WTC11 (cell line): ENCODE results near the gene DCST2. TPM values are rescaled to one million over a fixed set of nuclear protein-coding genes. Genes with fewer than 3 reads are reported as not detected.

ENCODE experiments used
- ATAC-seq: fragments of 200-7000 bp; cut with Tn5 transposase; 2 replicates; pipeline ENCODE4 v1.10.0; 2021; ENCODE audit warnings: mild to moderate bottlenecking, moderate library complexity
- CTCF ChIA-PET: fragments of 300-600 bp; sonication (Branson Sonifier 250); formaldehyde crosslinking; loops from one replicate; lab custom pipeline; 2021; ENCODE audit warnings: antibody characterized with exemption; lab: Charles Lee
- POLR2A ChIA-PET: fragments of 350-600 bp; sonication (Branson Sonifier 250); formaldehyde crosslinking; loops from one replicate; lab custom pipeline; 2021; ENCODE audit warnings: antibody characterized with exemption; lab: Charles Lee
- DNase-seq: peaks from one replicate; pipeline ENCODE4 v3.0.0; 2021; ENCODE audit warnings: low spot score
- H3K27ac Mint-ChIP-seq: 2 replicates; pipeline ENCODE4 v1.8.0; 2021; ENCODE audit warnings: mixed read lengths
- H3K27me3 Mint-ChIP-seq: 2 replicates; pipeline ENCODE4 v1.8.0; 2021; ENCODE audit warnings: low read depth, mild to moderate bottlenecking, moderate library complexity, mixed read lengths
- H3K36me3 Mint-ChIP-seq: 2 replicates; pipeline ENCODE4 v1.8.0; 2021; ENCODE audit warnings: mixed read lengths
- H3K4me1 Mint-ChIP-seq: 2 replicates; pipeline ENCODE4 v1.8.0; 2022; ENCODE audit warnings: mixed read lengths
- H3K4me3 Mint-ChIP-seq: 2 replicates; pipeline ENCODE4 v1.8.0; 2021; ENCODE audit warnings: mild to moderate bottlenecking, moderate library complexity, mixed read lengths
- H3K9me3 Mint-ChIP-seq: 2 replicates; pipeline ENCODE4 v1.8.0; 2021; ENCODE audit warnings: mixed read lengths
- CREM ChIP-seq: sonication (generic); formaldehyde crosslinking; IDR thresholded peaks from 2 replicates; pipeline ENCODE4 v1.8.1; 2022; ENCODE audit warnings: mild to moderate bottlenecking, missing genetic modification reagents, moderate library complexity
- ELF4 ChIP-seq: sonication (generic); formaldehyde crosslinking; IDR thresholded peaks from 2 replicates; pipeline ENCODE4 v1.8.1; 2022; ENCODE audit warnings: low read depth, mild to moderate bottlenecking, moderate library complexity, missing genetic modification reagents
- EMX1 ChIP-seq: fragments of 250-450 bp; sonication (Bioruptor Pico); IDR thresholded peaks from 2 replicates; pipeline ENCODE4 v1.8.0; 2021; ENCODE audit warnings: mild to moderate bottlenecking
- ETV6 ChIP-seq: sonication (generic); formaldehyde crosslinking; IDR thresholded peaks from 2 replicates; pipeline ENCODE4 v1.8.1; 2022; ENCODE audit warnings: mild to moderate bottlenecking, missing genetic modification reagents
- FOXK1 ChIP-seq: sonication (generic); formaldehyde crosslinking; IDR thresholded peaks from 2 replicates; pipeline ENCODE4 v1.8.0; 2022; ENCODE audit warnings: mild to moderate bottlenecking, moderate library complexity, missing genetic modification reagents
- GTF2I ChIP-seq: fragments of 250-450 bp; sonication (Bioruptor Pico); conservative IDR thresholded peaks from 2 replicates; pipeline ENCODE4 v1.4.0; 2021; ENCODE audit warnings: mild to moderate bottlenecking
- IRF2 ChIP-seq: sonication (generic); formaldehyde crosslinking; IDR thresholded peaks from 2 replicates; pipeline ENCODE4 v1.8.0; 2022; ENCODE audit warnings: low read depth, missing genetic modification reagents, borderline replicate concordance
- JAZF1 ChIP-seq: fragments of 250-450 bp; sonication (Bioruptor Pico); IDR thresholded peaks from 2 replicates; pipeline ENCODE4 v1.9.0; 2021; ENCODE audit warnings: moderate library complexity, mild to moderate bottlenecking, inconsistent platforms
- MXD4 ChIP-seq: fragments of 250-450 bp; sonication (Bioruptor Pico); IDR thresholded peaks from 2 replicates; pipeline ENCODE4 v1.8.0; 2021; ENCODE audit warnings: mild to moderate bottlenecking, moderate library complexity, borderline replicate concordance
- NR1H2 ChIP-seq: sonication (generic); formaldehyde crosslinking; IDR thresholded peaks from 2 replicates; pipeline ENCODE4 v1.9.0; 2021; ENCODE audit warnings: mild to moderate bottlenecking, moderate library complexity, missing genetic modification reagents
- PRRX2 ChIP-seq: fragments of 250-450 bp; sonication (Bioruptor Pico); IDR thresholded peaks from 2 replicates; pipeline ENCODE4 v1.8.0; 2021; ENCODE audit warnings: mild to moderate bottlenecking
- SP1 ChIP-seq: sonication (generic); formaldehyde crosslinking; conservative IDR thresholded peaks from 2 replicates; pipeline ENCODE4 v1.8.1; 2022; ENCODE audit warnings: missing genetic modification reagents
- TP53 ChIP-seq: sonication (generic); formaldehyde crosslinking; IDR thresholded peaks from 2 replicates; pipeline ENCODE4 v1.8.1; 2023; ENCODE audit warnings: mild to moderate bottlenecking, missing genetic modification reagents
- ZNF219 ChIP-seq: sonication (generic); formaldehyde crosslinking; IDR thresholded peaks from 2 replicates; pipeline ENCODE4 v1.8.0; 2023; ENCODE audit warnings: missing genetic modification reagents, mild to moderate bottlenecking, borderline replicate concordance
- ZNF263 ChIP-seq: sonication (generic); formaldehyde crosslinking; IDR thresholded peaks from 2 replicates; pipeline ENCODE4 v1.8.1; 2022; ENCODE audit warnings: low read depth, mild to moderate bottlenecking, moderate library complexity, missing genetic modification reagents
- ZNF671 ChIP-seq: fragments of 250-450 bp; sonication (Bioruptor Pico); IDR thresholded peaks from 2 replicates; pipeline ENCODE4 v1.8.0; 2021; ENCODE audit warnings: mild to moderate bottlenecking
- total RNA-seq: library from RNA; stranded (reverse); gene quantifications from 3 replicates; pipeline ENCODE4 v1.2.3, GENCODE V29; 2021
- TF ChIP-seq, protein P1 (sequence below): sonication (generic); formaldehyde crosslinking; conservative IDR thresholded peaks from 2 replicates; pipeline ENCODE4 v1.8.1; 2023; ENCODE audit warnings: mild to moderate bottlenecking, low read depth, missing genetic modification reagents, moderate library complexity
- TF ChIP-seq, protein P2 (sequence below): sonication (generic); formaldehyde crosslinking; IDR thresholded peaks from 2 replicates; pipeline ENCODE4 v1.8.0; 2023; ENCODE audit warnings: mild to moderate bottlenecking, missing genetic modification reagents

The DCST2 gene
- total RNA-seq, 1 experiment from 2014 or later: 0.83 TPM

DNA sequence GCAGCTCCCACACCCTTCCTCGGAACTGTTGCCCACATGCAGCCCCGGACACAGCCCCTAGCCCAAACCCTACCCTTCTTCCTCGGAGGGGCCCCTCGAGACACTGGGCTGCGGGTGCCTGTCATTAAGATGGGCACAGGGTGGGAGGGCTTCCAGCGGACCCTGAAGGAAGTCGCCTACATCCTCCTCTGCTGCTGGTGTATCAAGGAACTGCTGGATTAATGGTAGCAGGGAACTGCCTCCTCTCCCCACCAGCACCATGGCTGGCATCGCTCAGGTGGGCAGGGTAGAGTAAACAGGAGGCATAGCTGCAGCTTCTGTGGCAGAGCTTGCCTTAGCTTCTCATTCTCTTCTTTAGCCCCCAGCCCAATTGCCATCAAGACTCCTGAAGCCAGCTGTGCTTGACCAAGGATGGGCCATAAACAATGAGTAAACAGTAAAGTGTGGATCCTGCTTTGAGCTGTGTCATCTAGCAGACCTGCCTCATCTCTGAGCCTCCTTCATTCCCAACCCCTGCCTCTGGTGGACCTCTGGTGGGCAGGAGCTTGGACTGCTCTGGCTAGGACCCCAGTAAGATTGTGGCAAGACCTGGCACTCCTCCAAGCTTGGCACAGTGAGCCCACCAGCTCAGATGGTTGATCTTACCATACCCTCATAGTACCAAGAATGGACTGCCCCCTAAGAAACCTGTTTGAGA lies 39.9 kb downstream of the DCST2 start, which contains the start of gene LENEP (continued):
- TF ChIP-seq ZNF263: no peak
- no peak for TF ChIP-seq GTF2I
- no peak for TF ChIP-seq PRRX2 (CRISPR knock-in tag)
- no peak for TF ChIP-seq MXD4 (CRISPR knock-in tag)
- TF ChIP-seq FOXK1 (CRISPR knock-in tag): no peak

DNA sequence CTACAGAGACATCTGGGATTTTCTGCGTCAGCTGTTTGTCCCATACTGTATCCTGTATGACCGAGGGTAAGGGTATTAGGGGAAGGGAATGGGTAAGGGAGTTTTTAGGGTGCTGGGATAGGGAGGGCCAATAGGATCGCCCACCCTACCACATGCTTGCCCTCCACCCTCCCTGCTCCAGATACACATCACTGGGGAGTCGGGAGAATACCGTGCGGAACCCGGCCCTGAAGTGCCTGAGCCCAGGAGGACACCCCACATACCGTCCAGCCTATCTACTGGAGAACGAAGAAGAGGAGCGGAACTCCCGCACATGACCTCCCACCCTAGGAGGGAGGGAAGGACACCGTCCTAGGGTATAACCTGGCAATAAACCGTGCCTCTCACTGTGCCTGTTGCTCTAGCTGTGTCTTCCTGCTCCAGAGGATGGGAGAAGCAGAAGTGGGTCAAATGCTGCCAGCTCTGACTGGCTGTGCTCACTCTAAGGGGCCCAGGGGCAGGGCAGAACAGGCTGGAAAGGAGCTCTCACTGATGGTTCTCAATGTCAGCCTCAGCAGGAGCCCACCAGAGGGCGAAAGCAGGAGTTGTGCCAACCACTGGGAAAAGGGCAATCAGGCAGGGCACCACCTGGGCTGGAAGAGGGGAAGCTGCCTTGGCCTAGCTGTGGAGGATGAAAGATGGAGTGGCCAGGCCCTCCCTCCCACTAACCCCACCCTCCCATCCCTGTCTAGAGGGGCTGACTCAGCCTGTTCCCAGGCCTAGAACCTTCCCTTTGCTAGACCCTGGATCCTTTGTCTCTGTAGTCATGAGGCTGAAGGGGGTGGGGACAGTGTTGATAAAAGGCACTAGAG lies 40.6 kb downstream of the DCST2 start:
- Mint-ChIP-seq H3K27ac (peak overlapping the region; percentile 70), H3K4me3 (no peak overlapping the region), H3K4me1 (peaks cover 11% of the 10 kb centered on the region; the same call in 1 of the 2 replicates), H3K36me3 (peaks cover 19% of the 10 kb centered on the region), H3K9me3 (no peaks in the 10 kb centered on the region), H3K27me3 (no peaks in the 10 kb centered on the region; the same call in 1 of the 2 replicates)
- ChIA-PET POLR2A (interaction anchor here (0.5 to 13.0 kb wide), 6 partner anchors 9 to 88 kb away, joined by 3 to 176 read pairs (median 4); partner anchors contain the start of genes CKS1B, FLAD1 and SHC1), CTCF (interaction anchor here (0.5 to 10.3 kb wide), 23 partner anchors 9 to 180 kb away, joined by 3 to 176 read pairs (median 5); partner anchors contain the start of genes ADAM15, FLAD1, KRTCAP2 and PBXIP1)
- DNase-seq: no peak
- ATAC-seq: peak; percentile 56
- no peak for TF ChIP-seq ELF4 (CRISPR knock-in tag)

DNA sequence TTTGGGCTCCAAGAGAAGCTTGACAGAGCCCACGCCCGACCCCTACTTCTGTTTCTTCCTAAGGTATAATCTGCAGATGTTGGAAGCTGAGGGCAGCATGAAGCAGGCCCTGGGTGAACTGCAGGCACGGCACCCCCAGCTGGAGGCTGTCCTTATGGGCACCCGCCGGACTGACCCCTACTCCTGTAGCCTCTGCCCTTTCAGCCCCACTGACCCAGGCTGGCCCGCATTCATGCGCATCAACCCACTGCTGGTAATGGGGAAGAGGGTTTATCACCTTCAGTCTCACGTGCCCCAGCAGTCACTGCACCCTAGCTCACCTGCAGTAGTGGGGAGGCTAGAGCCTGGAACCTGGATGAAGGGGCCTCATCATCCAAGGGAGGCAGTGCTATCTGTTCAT lies 43.3 kb downstream of the DCST2 start:
- peaks cover 26% of the 10 kb centered on the region for H3K36me3 Mint-ChIP-seq
- peaks cover 10% of the 10 kb centered on the region; the same call in 1 of the 2 replicates for H3K4me1 Mint-ChIP-seq
- no peak overlapping the region; the same call in 1 of the 2 replicates for H3K27ac Mint-ChIP-seq
- H3K27me3 Mint-ChIP-seq: no peaks in the 10 kb centered on the region; the same call in 1 of the 2 replicates
- ChIA-PET CTCF (interaction anchor here (0.8 kb wide), 1 partner anchor 9 kb away, joined by 5 read pairs; no protein-coding TSS in a partner anchor), POLR2A (interaction anchor here (1.2 kb wide), 1 partner anchor 34 kb away, joined by 3 read pairs; the partner anchor contains the start of gene PBXIP1)
- ATAC-seq (no peak), DNase-seq (no peak)
- no peak overlapping the region for H3K4me3 Mint-ChIP-seq
- no peaks in the 10 kb centered on the region for H3K9me3 Mint-ChIP-seq
- TF ChIP-seq ETV6 (no peak), MXD4 (CRISPR knock-in tag) (no peak), GTF2I (no peak), TP53 (CRISPR knock-in tag) (no peak), CREM (no peak), ZNF671 (no peak), JAZF1 (CRISPR knock-in tag) (no peak), EMX1 (CRISPR knock-in tag) (no peak), SP1 (CRISPR knock-in tag) (no peak), IRF2 (CRISPR knock-in tag) (no peak), NR1H2 (CRISPR knock-in tag) (no peak), ZNF219 (CRISPR knock-in tag) (no peak)
- TF ChIP-seq, protein P1, sequence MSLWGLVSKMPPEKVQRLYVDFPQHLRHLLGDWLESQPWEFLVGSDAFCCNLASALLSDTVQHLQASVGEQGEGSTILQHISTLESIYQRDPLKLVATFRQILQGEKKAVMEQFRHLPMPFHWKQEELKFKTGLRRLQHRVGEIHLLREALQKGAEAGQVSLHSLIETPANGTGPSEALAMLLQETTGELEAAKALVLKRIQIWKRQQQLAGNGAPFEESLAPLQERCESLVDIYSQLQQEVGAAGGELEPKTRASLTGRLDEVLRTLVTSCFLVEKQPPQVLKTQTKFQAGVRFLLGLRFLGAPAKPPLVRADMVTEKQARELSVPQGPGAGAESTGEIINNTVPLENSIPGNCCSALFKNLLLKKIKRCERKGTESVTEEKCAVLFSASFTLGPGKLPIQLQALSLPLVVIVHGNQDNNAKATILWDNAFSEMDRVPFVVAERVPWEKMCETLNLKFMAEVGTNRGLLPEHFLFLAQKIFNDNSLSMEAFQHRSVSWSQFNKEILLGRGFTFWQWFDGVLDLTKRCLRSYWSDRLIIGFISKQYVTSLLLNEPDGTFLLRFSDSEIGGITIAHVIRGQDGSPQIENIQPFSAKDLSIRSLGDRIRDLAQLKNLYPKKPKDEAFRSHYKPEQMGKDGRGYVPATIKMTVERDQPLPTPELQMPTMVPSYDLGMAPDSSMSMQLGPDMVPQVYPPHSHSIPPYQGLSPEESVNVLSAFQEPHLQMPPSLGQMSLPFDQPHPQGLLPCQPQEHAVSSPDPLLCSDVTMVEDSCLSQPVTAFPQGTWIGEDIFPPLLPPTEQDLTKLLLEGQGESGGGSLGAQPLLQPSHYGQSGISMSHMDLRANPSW (CRISPR knock-in tag): no peak
- TF ChIP-seq, protein P2, sequence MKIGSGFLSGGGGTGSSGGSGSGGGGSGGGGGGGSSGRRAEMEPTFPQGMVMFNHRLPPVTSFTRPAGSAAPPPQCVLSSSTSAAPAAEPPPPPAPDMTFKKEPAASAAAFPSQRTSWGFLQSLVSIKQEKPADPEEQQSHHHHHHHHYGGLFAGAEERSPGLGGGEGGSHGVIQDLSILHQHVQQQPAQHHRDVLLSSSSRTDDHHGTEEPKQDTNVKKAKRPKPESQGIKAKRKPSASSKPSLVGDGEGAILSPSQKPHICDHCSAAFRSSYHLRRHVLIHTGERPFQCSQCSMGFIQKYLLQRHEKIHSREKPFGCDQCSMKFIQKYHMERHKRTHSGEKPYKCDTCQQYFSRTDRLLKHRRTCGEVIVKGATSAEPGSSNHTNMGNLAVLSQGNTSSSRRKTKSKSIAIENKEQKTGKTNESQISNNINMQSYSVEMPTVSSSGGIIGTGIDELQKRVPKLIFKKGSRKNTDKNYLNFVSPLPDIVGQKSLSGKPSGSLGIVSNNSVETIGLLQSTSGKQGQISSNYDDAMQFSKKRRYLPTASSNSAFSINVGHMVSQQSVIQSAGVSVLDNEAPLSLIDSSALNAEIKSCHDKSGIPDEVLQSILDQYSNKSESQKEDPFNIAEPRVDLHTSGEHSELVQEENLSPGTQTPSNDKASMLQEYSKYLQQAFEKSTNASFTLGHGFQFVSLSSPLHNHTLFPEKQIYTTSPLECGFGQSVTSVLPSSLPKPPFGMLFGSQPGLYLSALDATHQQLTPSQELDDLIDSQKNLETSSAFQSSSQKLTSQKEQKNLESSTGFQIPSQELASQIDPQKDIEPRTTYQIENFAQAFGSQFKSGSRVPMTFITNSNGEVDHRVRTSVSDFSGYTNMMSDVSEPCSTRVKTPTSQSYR (CRISPR knock-in tag): no peak
- TF ChIP-seq, all 79 proteins: peak for 0
